Measurements from ENCODE around the gene CDK5RAP2.
A peak's percentile ranks its signal among the peaks of the same experiment; 100 is the strongest.
"Not testable (repeated sequence)": the region's sequence is repeated elsewhere in the genome, so short reads cannot be mapped to it uniquely, and the experiment has no call there.

Gene CDK5RAP2

GRCh38 chr9:120513825-120514396 lies 66.1 kb downstream of the CDK5RAP2 start:
- no peak for DNase-seq (ENCODE audit: low spot score)

- DNase-seq (ENCODE audit: low spot score), result no peak
Measured at GRCh38 chr9:120510816-120511215, 69.2 kb downstream of the CDK5RAP2 start.

GRCh38 chr9:120507936-120508510 lies 71.9 kb downstream of the CDK5RAP2 start:
- peak; percentile 58 for DNase-seq (ENCODE audit: low spot score)

GRCh38 chr9:120505186-120505585 lies 74.8 kb downstream of the CDK5RAP2 start:
- DNase-seq (ENCODE audit: low spot score), result no peak

- DNase-seq (ENCODE audit: low spot score), result no peak
Measured at GRCh38 chr9:120500733-120501132, 79.2 kb downstream of the CDK5RAP2 start.

- DNase-seq (ENCODE audit: low spot score), result not testable (repeated sequence)
Measured at GRCh38 chr9:120497865-120498264, 82.1 kb downstream of the CDK5RAP2 start.

GRCh38 chr9:120496438-120496837 lies 83.5 kb downstream of the CDK5RAP2 start:
- DNase-seq (ENCODE audit: low spot score), result not testable (repeated sequence)

GRCh38 chr9:120490888-120491595 lies 88.9 kb downstream of the CDK5RAP2 start:
- peak; percentile 31 for DNase-seq (ENCODE audit: low spot score)

GRCh38 chr9:120486835-120487234 lies 93.1 kb downstream of the CDK5RAP2 start:
- DNase-seq (ENCODE audit: low spot score), result no peak

GRCh38 chr9:120486347-120486746 lies 93.6 kb downstream of the CDK5RAP2 start:
- DNase-seq (ENCODE audit: low spot score), result no peak

GRCh38 chr9:120485788-120486187 lies 94.2 kb downstream of the CDK5RAP2 start:
- no peak for DNase-seq (ENCODE audit: low spot score)

- DNase-seq (ENCODE audit: low spot score), result no peak
Measured at GRCh38 chr9:120484162-120484561, 95.8 kb downstream of the CDK5RAP2 start.

- no peak for DNase-seq (ENCODE audit: low spot score)
Measured at GRCh38 chr9:120482424-120483186, 97.4 kb downstream of the CDK5RAP2 start.

- no peak for DNase-seq (ENCODE audit: low spot score)
Measured at GRCh38 chr9:120481846-120482245, 98.1 kb downstream of the CDK5RAP2 start.

GRCh38 chr9:120481248-120481647 lies 98.7 kb downstream of the CDK5RAP2 start:
- no peak for DNase-seq (ENCODE audit: low spot score)

- DNase-seq (ENCODE audit: low spot score), result no peak
Measured at GRCh38 chr9:120480707-120481106, 99.3 kb downstream of the CDK5RAP2 start.

- no peak for DNase-seq (ENCODE audit: low spot score)
Measured at GRCh38 chr9:120478208-120478607, 101.8 kb downstream of the CDK5RAP2 start.

GRCh38 chr9:120477534-120478001 lies 102.4 kb downstream of the CDK5RAP2 start:
- DNase-seq (ENCODE audit: low spot score), result peak; percentile 83

- no peak for DNase-seq (ENCODE audit: low spot score)
Measured at GRCh38 chr9:120475341-120475740, 104.6 kb downstream of the CDK5RAP2 start.

GRCh38 chr9:120474591-120475243 lies 105.2 kb downstream of the CDK5RAP2 start:
- no peak for DNase-seq (ENCODE audit: low spot score)

- no peak for DNase-seq (ENCODE audit: low spot score)
Measured at GRCh38 chr9:120473608-120474007, 106.4 kb downstream of the CDK5RAP2 start.
